HCT116 (cell line): ENCODE data around the gene TJP1. TPM values are rescaled to one million over a fixed set of nuclear protein-coding genes. Genes with fewer than 3 reads are reported as not detected.

Experiments used
- ATAC-seq: fragments of 200-7000 bp; cut with Tn5 transposase; 2 replicates; pipeline ENCODE4 v1.9.1; 2020; ENCODE audit warnings: mild to moderate bottlenecking, moderate library complexity
- BruUV-seq: library from RNA; stranded (reverse); fragments of 400-500 nt; replicated peaks from 2 replicates; lab custom pipeline; 2021; lab: Mats Ljungman, UMichigan
- CTCF ChIA-PET: fragments of 300-600 bp; sonication (Branson Sonifier 250); formaldehyde crosslinking; loops from one replicate; lab custom pipeline; 2021; ENCODE audit warnings: antibody characterized with exemption; lab: Charles Lee
- POLR2A ChIA-PET: fragments of 300-600, 350-600 bp; sonication (Branson Sonifier 250); formaldehyde crosslinking; loops from one replicate; lab custom pipeline; 2021; ENCODE audit warnings: antibody characterized with exemption; lab: Charles Lee
- RAD21 ChIA-PET, 2 experiments: fragments of 300-600 bp; sonication (Branson Sonifier 250); formaldehyde crosslinking; loops; one replicate each; lab custom pipeline; 2023; ENCODE audit warnings: low total read pairs in 2 of 2; ENCODE audit not compliant: uncharacterized antibody in 2 of 2, unreplicated experiment in 2 of 2, low non-redundant PET in 1 of 2; lab: Charles Lee
- DNase-seq: peaks from one replicate; pipeline ENCODE4 v3.0.0-alpha.2; 2010; ENCODE audit warnings: low read depth, low spot score
- H2AFZ ChIP-seq: fragments of 200-600 bp; shearing (Covaris generic), sonication (generic); 2 replicates; pipeline ENCODE4 v1.6.1; 2017; ENCODE audit warnings: low read depth, mixed run types, mixed read lengths, antibody characterized with exemption, low read length; ENCODE audit not compliant: poor library complexity, severe bottlenecking
- H3K27ac ChIP-seq: 2 replicates; pipeline ENCODE4 v1.5.1; 2012; ENCODE audit warnings: low read depth, low read length
- H3K27me3 ChIP-seq: fragments of 200-600 bp; sonication (generic); 2 replicates; pipeline ENCODE4 v1.6.1; 2016; ENCODE audit warnings: mixed run types, low read length, mixed read lengths; ENCODE audit not compliant: insufficient read depth
- H3K36me3 ChIP-seq, 2 experiments: fragments of 200-500 bp in 1 of 2; fragments of 200-600 bp in 1 of 2; sonication (Bioruptor generic) in 1 of 2; sonication (generic) in 1 of 2; 2 replicates each; pipeline versions ENCODE4 v1.5.1 to v1.6.1; 2014 to 2016; ENCODE audit warnings: low read length in 2 of 2, inconsistent platforms in 1 of 2, mixed read lengths in 1 of 2, mixed run types in 1 of 2; ENCODE audit not compliant: insufficient read depth in 2 of 2, control insufficient read depth in 1 of 2
- H3K4me1 ChIP-seq, 2 experiments: fragments of 200-600 bp in 1 of 2; sonication (generic) in 1 of 2; 2 replicates each; pipeline versions ENCODE4 v1.5.1 to v1.6.1; 2012 to 2017; ENCODE audit warnings: low read length in 2 of 2, inconsistent platforms in 1 of 2, mild to moderate bottlenecking in 1 of 2, mixed read lengths in 1 of 2, mixed run types in 1 of 2, moderate library complexity in 1 of 2; ENCODE audit not compliant: insufficient read depth in 2 of 2, control insufficient read depth in 1 of 2
- H3K4me2 ChIP-seq: fragments of 200-600 bp; sonication (generic); 2 replicates; pipeline ENCODE4 v1.6.1; 2017; ENCODE audit warnings: mixed run types, low read length, mixed read lengths
- H3K4me3 ChIP-seq, 2 experiments: fragments of 200-600 bp in 1 of 2; sonication (generic) in 1 of 2; replicated peaks in 1 of 2; 2 replicates each; pipeline ENCODE4 v1.5.1; 2011 to 2016; ENCODE audit warnings: low read length in 2 of 2, control low read depth in 1 of 2, low read depth in 1 of 2, mild to moderate bottlenecking in 1 of 2, mixed read lengths in 1 of 2, mixed run types in 1 of 2
- H3K79me2 ChIP-seq: fragments of 200-600 bp; sonication (generic); 2 replicates; pipeline ENCODE4 v1.6.1; 2017; ENCODE audit warnings: mild to moderate bottlenecking, mixed run types, low read length, moderate library complexity, mixed read lengths; ENCODE audit not compliant: insufficient read depth
- H3K9ac ChIP-seq: fragments of 200-600 bp; sonication (generic); 2 replicates; pipeline ENCODE4 v1.6.1; 2016; ENCODE audit warnings: low read length, mixed read lengths
- H3K9me2 ChIP-seq: fragments of 200-600 bp; sonication (generic), shearing (Covaris generic); 2 replicates; pipeline ENCODE4 v1.6.1; 2017; ENCODE audit warnings: mixed run types, mild to moderate bottlenecking, moderate library complexity; ENCODE audit not compliant: insufficient read depth
- H3K9me3 ChIP-seq, 2 experiments: fragments of 200-500 bp in 1 of 2; fragments of 200-600 bp in 1 of 2; sonication (Bioruptor generic) in 1 of 2; sonication (generic) in 1 of 2; 2 replicates each; pipeline ENCODE4 v1.6.1; 2014 to 2017; ENCODE audit warnings: low read length in 2 of 2, mixed read lengths in 2 of 2, inconsistent platforms in 1 of 2, low read depth in 1 of 2, mild to moderate bottlenecking in 1 of 2, mixed run types in 1 of 2, moderate library complexity in 1 of 2; ENCODE audit not compliant: control insufficient read depth in 1 of 2, insufficient read depth in 1 of 2
- H4K20me1 ChIP-seq: fragments of 200-600 bp; sonication (generic), shearing (Covaris generic); 2 replicates; pipeline ENCODE4 v1.6.1; 2017; ENCODE audit warnings: mixed run types, mild to moderate bottlenecking, moderate library complexity; ENCODE audit not compliant: insufficient read depth
- ATF3 ChIP-seq: IDR thresholded peaks from 2 replicates; pipeline ENCODE4 v1.6.1; 2012
- CBX3 ChIP-seq: IDR thresholded peaks from 2 replicates; pipeline ENCODE4 v1.6.1; 2012; ENCODE audit warnings: low read depth
- EGR1 ChIP-seq: IDR thresholded peaks from 2 replicates; pipeline ENCODE4 v1.6.1; 2012; ENCODE audit warnings: low read depth
- ELF1 ChIP-seq: IDR thresholded peaks from 2 replicates; pipeline ENCODE4 v1.6.1; 2012; ENCODE audit warnings: low read depth, borderline replicate concordance
- EZH2 ChIP-seq: fragments of 200-600 bp; sonication (generic); IDR thresholded peaks from 2 replicates; pipeline ENCODE4 v1.6.1; 2017; ENCODE audit warnings: antibody characterized with exemption, mixed run types
- EZH2phosphoT487 ChIP-seq: fragments of 200-600 bp; IDR thresholded peaks from 2 replicates; pipeline ENCODE4 v1.6.1; 2018; ENCODE audit warnings: antibody characterized with exemption, borderline replicate concordance
- JUND ChIP-seq: IDR thresholded peaks from 2 replicates; pipeline ENCODE4 v1.6.1; 2012
- POLR2A ChIP-seq: IDR thresholded peaks from 2 replicates; pipeline ENCODE4 v1.7.0; 2011; ENCODE audit warnings: borderline replicate concordance; ENCODE audit not compliant: insufficient read depth, insufficient read length; ENCODE audit errors: extremely low read depth
- POLR2AphosphoS5 ChIP-seq: IDR thresholded peaks from 2 replicates; pipeline ENCODE4 v1.6.1; 2011; ENCODE audit warnings: mild to moderate bottlenecking, low read depth, low read length, moderate library complexity
- RAD21 ChIP-seq: IDR thresholded peaks from 2 replicates; pipeline ENCODE4 v1.6.1; 2012; ENCODE audit warnings: low read depth, mild to moderate bottlenecking
- SIN3A ChIP-seq: IDR thresholded peaks from 2 replicates; pipeline ENCODE4 v1.6.1; 2012; ENCODE audit warnings: low read depth
- SP1 ChIP-seq: IDR thresholded peaks from 2 replicates; pipeline ENCODE4 v1.6.1; 2012; ENCODE audit warnings: low read depth
- TCF7L2 ChIP-seq: IDR thresholded peaks from 2 replicates; pipeline ENCODE4 v1.7.0; 2011; ENCODE audit warnings: borderline replicate concordance, inconsistent platforms; ENCODE audit not compliant: insufficient read depth, insufficient read length; ENCODE audit errors: extremely low read depth
- YY1 ChIP-seq: IDR thresholded peaks from 2 replicates; pipeline ENCODE4 v1.6.1; 2011; ENCODE audit warnings: low read length, low read depth, moderate library complexity, mild to moderate bottlenecking; ENCODE audit not compliant: insufficient replicate concordance; ENCODE audit errors: extremely low read depth
- ZBTB33 ChIP-seq: IDR thresholded peaks from 2 replicates; pipeline ENCODE4 v1.6.1; 2011; ENCODE audit warnings: mild to moderate bottlenecking, low read length, moderate library complexity; ENCODE audit not compliant: insufficient replicate concordance; ENCODE audit errors: extremely low read depth
- ZFX ChIP-seq: fragments of 450-650 bp; IDR thresholded peaks from 2 replicates; pipeline ENCODE4 v1.6.1; 2017
- ZNF274 ChIP-seq: fragments of 200-500 bp; sonication (Bioruptor generic); IDR thresholded peaks from 2 replicates; pipeline ENCODE4 v1.6.1; 2014; ENCODE audit warnings: mild to moderate bottlenecking, low read depth, low read length, inconsistent platforms
- intact Hi-C: fragments of 100-400 bp; cut with micrococcal nuclease; formaldehyde crosslinking; loops from 2 replicates; pipeline ENCODE4 v1.10.0; 2022
- total RNA-seq: library from RNA; stranded (reverse); gene quantifications from one replicate; pipeline ENCODE4 v1.2.1, GENCODE V29; 2021; ENCODE audit not compliant: unreplicated experiment
- TF ChIP-seq, protein P1 (sequence below), 3 experiments: fragments of 200-600 bp in 1 of 3; sonication (generic) in 1 of 3; IDR thresholded peaks in 2 of 3; conservative IDR thresholded peaks in 1 of 3; 2 replicates each; pipeline ENCODE4 v1.5.1; 2012 to 2017; ENCODE audit warnings: low read depth in 2 of 3, low read length in 2 of 3, antibody characterized with exemption in 1 of 3, borderline replicate concordance in 1 of 3, control low read depth in 1 of 3, mild to moderate bottlenecking in 1 of 3, mixed read lengths in 1 of 3, mixed run types in 1 of 3, moderate library complexity in 1 of 3; ENCODE audit not compliant: insufficient read depth in 1 of 3
- TF ChIP-seq, protein P2 (sequence below): IDR thresholded peaks from 2 replicates; pipeline ENCODE4 v1.6.1; 2012; ENCODE audit warnings: low read depth
- TF ChIP-seq, protein P3 (sequence below): IDR thresholded peaks from 2 replicates; pipeline ENCODE4 v1.6.1; 2012

TJP1 gene
- total RNA-seq, 1 experiment from 2014 or later: 83.6 TPM

DNA sequence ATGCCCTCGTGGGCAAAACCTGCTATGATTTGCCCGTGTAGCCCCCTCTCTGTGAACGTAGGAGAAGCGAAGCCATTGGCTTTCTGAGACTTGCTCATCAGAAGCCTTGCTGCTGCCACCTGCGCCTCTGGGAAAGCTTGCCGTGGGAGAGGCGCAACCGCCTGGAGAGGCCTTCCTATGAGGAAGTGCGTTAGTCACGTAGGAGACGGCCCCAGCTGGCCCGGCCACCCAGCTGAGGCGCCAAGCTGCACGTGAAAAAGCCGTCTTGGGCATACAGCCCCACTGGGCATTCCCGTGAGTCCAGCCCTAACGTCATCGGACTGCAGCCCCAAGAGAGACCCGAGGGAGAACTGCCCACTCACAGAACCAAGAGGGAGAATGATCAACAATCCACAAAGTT is 49.1 kb upstream of the TJP1 start:
- ChIA-PET RAD21 (no interaction called here), CTCF (no interaction called here), POLR2A (no interaction called here)
- Histone ChIP-seq H3K4me2 (no peak overlapping the region), H3K9me2 (no peaks in the 10 kb centered on the region), H3K4me1 (no peaks in the 10 kb centered on the region), H3K4me3 (no peak overlapping the region), H2AFZ (no peak overlapping the region), H4K20me1 (no peaks in the 10 kb centered on the region), H3K79me2 (no peaks in the 10 kb centered on the region), H3K27me3 (no peaks in the 10 kb centered on the region), H3K9me3 (no peaks in the 10 kb centered on the region), H3K36me3 (no peaks in the 10 kb centered on the region), H3K27ac (no peak overlapping the region), H3K9ac (no peak overlapping the region)
- intact Hi-C loops: no loop called here
- TF ChIP-seq ELF1: no peak
- TF ChIP-seq ATF3: no peak
- TF ChIP-seq POLR2AphosphoS5: no peak
- no peak for TF ChIP-seq SIN3A
- TF ChIP-seq, protein P1, sequence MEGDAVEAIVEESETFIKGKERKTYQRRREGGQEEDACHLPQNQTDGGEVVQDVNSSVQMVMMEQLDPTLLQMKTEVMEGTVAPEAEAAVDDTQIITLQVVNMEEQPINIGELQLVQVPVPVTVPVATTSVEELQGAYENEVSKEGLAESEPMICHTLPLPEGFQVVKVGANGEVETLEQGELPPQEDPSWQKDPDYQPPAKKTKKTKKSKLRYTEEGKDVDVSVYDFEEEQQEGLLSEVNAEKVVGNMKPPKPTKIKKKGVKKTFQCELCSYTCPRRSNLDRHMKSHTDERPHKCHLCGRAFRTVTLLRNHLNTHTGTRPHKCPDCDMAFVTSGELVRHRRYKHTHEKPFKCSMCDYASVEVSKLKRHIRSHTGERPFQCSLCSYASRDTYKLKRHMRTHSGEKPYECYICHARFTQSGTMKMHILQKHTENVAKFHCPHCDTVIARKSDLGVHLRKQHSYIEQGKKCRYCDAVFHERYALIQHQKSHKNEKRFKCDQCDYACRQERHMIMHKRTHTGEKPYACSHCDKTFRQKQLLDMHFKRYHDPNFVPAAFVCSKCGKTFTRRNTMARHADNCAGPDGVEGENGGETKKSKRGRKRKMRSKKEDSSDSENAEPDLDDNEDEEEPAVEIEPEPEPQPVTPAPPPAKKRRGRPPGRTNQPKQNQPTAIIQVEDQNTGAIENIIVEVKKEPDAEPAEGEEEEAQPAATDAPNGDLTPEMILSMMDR (IDR thresholded peaks at IDR 0.05 in 2 of 3, conservative IDR thresholded peaks at IDR 0.05 in 1 of 3; ENCODE audit: borderline replicate concordance in 1 of 3, insufficient read depth in 1 of 3, low read depth in 2 of 3, low read length in 2 of 3): no peak
- TF ChIP-seq EGR1: no peak
- TF ChIP-seq CBX3: no peak
- TF ChIP-seq, protein P2, sequence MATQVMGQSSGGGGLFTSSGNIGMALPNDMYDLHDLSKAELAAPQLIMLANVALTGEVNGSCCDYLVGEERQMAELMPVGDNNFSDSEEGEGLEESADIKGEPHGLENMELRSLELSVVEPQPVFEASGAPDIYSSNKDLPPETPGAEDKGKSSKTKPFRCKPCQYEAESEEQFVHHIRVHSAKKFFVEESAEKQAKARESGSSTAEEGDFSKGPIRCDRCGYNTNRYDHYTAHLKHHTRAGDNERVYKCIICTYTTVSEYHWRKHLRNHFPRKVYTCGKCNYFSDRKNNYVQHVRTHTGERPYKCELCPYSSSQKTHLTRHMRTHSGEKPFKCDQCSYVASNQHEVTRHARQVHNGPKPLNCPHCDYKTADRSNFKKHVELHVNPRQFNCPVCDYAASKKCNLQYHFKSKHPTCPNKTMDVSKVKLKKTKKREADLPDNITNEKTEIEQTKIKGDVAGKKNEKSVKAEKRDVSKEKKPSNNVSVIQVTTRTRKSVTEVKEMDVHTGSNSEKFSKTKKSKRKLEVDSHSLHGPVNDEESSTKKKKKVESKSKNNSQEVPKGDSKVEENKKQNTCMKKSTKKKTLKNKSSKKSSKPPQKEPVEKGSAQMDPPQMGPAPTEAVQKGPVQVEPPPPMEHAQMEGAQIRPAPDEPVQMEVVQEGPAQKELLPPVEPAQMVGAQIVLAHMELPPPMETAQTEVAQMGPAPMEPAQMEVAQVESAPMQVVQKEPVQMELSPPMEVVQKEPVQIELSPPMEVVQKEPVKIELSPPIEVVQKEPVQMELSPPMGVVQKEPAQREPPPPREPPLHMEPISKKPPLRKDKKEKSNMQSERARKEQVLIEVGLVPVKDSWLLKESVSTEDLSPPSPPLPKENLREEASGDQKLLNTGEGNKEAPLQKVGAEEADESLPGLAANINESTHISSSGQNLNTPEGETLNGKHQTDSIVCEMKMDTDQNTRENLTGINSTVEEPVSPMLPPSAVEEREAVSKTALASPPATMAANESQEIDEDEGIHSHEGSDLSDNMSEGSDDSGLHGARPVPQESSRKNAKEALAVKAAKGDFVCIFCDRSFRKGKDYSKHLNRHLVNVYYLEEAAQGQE: no peak
- no peak for TF ChIP-seq JUND
- no peak for TF ChIP-seq TCF7L2
- no peak for TF ChIP-seq ZNF274
- TF ChIP-seq RAD21: no peak
- no peak for TF ChIP-seq POLR2A
- TF ChIP-seq, protein P3, sequence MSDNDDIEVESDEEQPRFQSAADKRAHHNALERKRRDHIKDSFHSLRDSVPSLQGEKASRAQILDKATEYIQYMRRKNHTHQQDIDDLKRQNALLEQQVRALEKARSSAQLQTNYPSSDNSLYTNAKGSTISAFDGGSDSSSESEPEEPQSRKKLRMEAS: no peak
- TF ChIP-seq ZFX: no peak
- no peak for TF ChIP-seq EZH2phosphoT487
- TF ChIP-seq YY1: no peak
- no peak for TF ChIP-seq ZBTB33
- TF ChIP-seq SP1: no peak
- TF ChIP-seq EZH2: no peak
- no TSS peak for BruUV-seq
- no peak for DNase-seq
- no peak for ATAC-seq
